ENCODE measurements around the gene LY6G5B. TPM values are rescaled to one million over a fixed set of nuclear protein-coding genes. Genes with fewer than 3 reads are reported as not detected.
A peak's percentile ranks its signal among the peaks of the same experiment; 100 is the strongest.

The LY6G5B gene
- total RNA-seq, 1 experiment from 2014 or later: 5.3 TPM

DNA sequence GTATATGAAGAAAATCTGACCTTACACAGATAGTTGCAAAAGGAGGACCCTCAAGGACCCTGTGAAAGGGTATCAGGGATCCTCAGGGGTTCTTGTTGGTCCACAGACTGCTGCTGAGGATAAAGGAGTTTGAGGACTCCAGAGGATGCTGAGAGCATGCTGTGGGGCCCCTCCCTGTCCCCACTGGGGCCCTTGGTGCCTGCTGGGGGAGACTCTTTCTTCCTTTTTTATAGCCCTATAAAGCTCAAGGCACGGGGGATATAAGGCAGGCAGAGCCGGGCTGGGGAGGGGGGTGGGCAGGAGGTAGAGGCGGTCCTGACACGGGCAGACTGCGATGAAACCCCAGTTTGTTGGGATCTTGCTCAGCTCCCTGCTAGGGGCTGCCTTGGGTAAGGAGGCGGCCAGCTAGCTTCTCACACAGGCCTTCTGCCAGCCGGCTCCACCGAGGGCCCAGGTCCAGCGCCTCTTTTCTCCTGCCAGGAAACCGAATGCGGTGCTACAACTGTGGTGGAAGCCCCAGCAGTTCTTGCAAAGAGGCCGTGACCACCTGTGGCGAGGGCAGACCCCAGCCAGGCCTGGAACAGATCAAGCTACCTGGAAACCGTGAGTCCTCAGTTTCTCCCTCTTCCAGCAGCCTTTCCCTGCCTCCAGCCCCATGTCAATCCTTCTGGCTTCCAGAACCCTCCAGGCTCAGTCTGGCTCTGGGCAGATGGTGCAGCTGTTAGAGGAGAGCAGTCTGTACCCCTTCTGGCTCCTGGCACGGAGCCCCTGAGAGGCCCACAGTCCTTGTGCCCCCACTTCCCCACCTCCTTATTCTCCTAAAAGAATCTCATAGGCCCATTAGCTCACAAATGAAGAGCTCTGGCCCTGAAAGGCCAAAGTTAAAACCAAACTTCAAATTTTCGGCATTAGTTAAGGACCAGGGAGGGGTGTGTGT, 45.5 kb downstream of the LY6G5B start, which contains the start of gene LY6G6D:
Gene LY6G6D, plus strand, starts transcription at position 327 of the 937 bp plus-strand sequence. Its CDS starts 8 bp downstream, at position 335.
- Histone ChIP-seq H3F3A (ENCODE audit: low read length, unreplicated experiment) (no peaks in the 10 kb centered on the region), H3K9me3 (ENCODE audit: low read length) (no peaks in the 10 kb centered on the region), H3K27ac (ENCODE audit: low read length) (no peak within 1 kb of the TSS), H3K9me2 (replicated peaks; ENCODE audit: low read length) (no peaks in the 10 kb centered on the region), H4K20me1 (ENCODE audit: low read length) (no peaks in the 10 kb centered on the region), H3K4me2 (ENCODE audit: low read length) (no peak within 1 kb of the TSS), H3K36me3 (ENCODE audit: low read depth, low read length) (no peaks in the 10 kb centered on the region), H3K9ac (ENCODE audit: low read length) (no peak within 1 kb of the TSS), H3K79me2 (ENCODE audit: low read length) (no peaks in the 10 kb centered on the region), H3K27me3 (ENCODE audit: low read length) (no peaks in the 10 kb centered on the region), H3K4me1 (ENCODE audit: insufficient read depth, low read length) (peaks cover 26% of the 10 kb centered on the region), H3K4me3 (ENCODE audit: low read length) (no peak within 1 kb of the TSS), H2AFZ (ENCODE audit: low read length) (no peak within 1 kb of the TSS)
- DNase-seq: no peak
- BruUV-seq (replicated peaks): no TSS peak
- TF ChIP-seq EZH2phosphoT487 (IDR thresholded peaks at IDR 0.05; ENCODE audit: borderline replicate concordance, low read length) (no peak), EZH2 (IDR thresholded peaks at IDR 0.05; ENCODE audit: low read length, unreplicated experiment) (no peak)
- TF ChIP-seq, protein P1, sequence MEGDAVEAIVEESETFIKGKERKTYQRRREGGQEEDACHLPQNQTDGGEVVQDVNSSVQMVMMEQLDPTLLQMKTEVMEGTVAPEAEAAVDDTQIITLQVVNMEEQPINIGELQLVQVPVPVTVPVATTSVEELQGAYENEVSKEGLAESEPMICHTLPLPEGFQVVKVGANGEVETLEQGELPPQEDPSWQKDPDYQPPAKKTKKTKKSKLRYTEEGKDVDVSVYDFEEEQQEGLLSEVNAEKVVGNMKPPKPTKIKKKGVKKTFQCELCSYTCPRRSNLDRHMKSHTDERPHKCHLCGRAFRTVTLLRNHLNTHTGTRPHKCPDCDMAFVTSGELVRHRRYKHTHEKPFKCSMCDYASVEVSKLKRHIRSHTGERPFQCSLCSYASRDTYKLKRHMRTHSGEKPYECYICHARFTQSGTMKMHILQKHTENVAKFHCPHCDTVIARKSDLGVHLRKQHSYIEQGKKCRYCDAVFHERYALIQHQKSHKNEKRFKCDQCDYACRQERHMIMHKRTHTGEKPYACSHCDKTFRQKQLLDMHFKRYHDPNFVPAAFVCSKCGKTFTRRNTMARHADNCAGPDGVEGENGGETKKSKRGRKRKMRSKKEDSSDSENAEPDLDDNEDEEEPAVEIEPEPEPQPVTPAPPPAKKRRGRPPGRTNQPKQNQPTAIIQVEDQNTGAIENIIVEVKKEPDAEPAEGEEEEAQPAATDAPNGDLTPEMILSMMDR (conservative IDR thresholded peaks at IDR 0.05; ENCODE audit: low read depth, low read length): no peak
- ChIA-PET CTCF (no interaction called here), POLR2A (ENCODE audit: unreplicated experiment) (no interaction called here)
- ATAC-seq: no peak
- intact Hi-C loops (cut with micrococcal nuclease): loop anchor here (10.0 kb wide), 1 partner anchor 50 kb away; the partner anchor contains the start of gene SAPCD1

DNA sequence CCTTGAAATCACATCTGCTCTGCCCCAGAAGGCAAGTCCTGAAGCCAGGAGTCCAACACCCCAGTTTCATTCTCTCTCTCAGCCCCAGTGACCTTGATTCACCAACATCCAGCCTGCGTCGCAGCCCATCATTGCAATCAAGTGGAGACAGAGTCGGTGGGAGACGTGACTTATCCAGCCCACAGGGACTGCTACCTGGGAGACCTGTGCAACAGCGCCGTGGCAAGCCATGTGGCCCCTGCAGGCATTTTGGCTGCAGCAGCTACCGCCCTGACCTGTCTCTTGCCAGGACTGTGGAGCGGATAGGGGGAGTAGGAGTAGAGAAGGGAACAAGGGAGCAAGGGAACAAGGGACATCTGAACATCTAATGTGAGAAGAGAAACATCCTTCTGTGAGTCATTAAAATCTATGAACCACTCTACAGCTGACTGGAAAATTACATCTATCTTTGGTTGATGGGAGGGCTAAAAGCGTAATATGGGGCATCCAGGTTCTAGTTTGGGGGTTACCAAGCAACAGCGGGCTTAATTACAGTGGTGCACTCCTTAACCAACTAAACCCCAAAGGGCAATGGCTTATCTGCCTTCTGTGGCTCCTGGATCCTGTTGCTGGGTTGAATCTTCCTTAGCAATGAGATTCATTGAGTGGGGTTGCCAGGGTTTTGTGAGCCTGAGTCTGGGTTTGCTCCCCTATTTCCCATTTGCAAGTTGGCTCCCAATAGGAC, 47.9 kb downstream of the LY6G5B start:
- TF ChIP-seq, protein P1 (conservative IDR thresholded peaks at IDR 0.05; ENCODE audit: low read depth, low read length): peak; percentile 54
- no peak for TF ChIP-seq EZH2 (IDR thresholded peaks at IDR 0.05; ENCODE audit: low read length, unreplicated experiment)
- peak overlapping the region; percentile 73 for H3K4me2 ChIP-seq (ENCODE audit: low read length)
- ChIA-PET CTCF (no interaction called here), POLR2A (ENCODE audit: unreplicated experiment) (interaction anchor here (0.7 kb wide), 1 partner anchor 74 kb away, joined by 3 read pairs; no protein-coding TSS in a partner anchor)
- H3K4me3 ChIP-seq (ENCODE audit: low read length): peak overlapping the region; percentile 15; the same call in 1 of the 2 replicates
- DNase-seq (peak; percentile 70), ATAC-seq (peak; percentile 68)
- no peaks in the 10 kb centered on the region for H3K36me3 ChIP-seq (ENCODE audit: low read depth, low read length)
- no TSS peak for BruUV-seq (replicated peaks)
- peak overlapping the region; percentile 28; the same call in 1 of the 2 replicates for H3K9ac ChIP-seq (ENCODE audit: low read length)
- no peaks in the 10 kb centered on the region for H3K27me3 ChIP-seq (ENCODE audit: low read length)
- H3K4me1 ChIP-seq (ENCODE audit: insufficient read depth, low read length): peaks cover 29% of the 10 kb centered on the region
- H3K9me2 ChIP-seq (replicated peaks; ENCODE audit: low read length): no peaks in the 10 kb centered on the region
- no peaks in the 10 kb centered on the region for H3K79me2 ChIP-seq (ENCODE audit: low read length)
- peak overlapping the region; percentile 81 for H3K27ac ChIP-seq (ENCODE audit: low read length)
- H3K9me3 ChIP-seq (ENCODE audit: low read length): no peaks in the 10 kb centered on the region
- intact Hi-C loops (cut with micrococcal nuclease): loop anchor here (10.0 kb wide), 1 partner anchor 47 kb away; the partner anchor contains the start of gene SAPCD1
- no peaks in the 10 kb centered on the region for H4K20me1 ChIP-seq (ENCODE audit: low read length)
- H3F3A ChIP-seq (ENCODE audit: low read length, unreplicated experiment): no peaks in the 10 kb centered on the region
- peak overlapping the region; percentile 13 for H2AFZ ChIP-seq (ENCODE audit: low read length)

Measured in PC-3 (cell line).